Measurements from ENCODE around the gene DSCAM.

Gene DSCAM

GRCh38 chr21:40120940-40121575, 725.9 kb downstream of the DSCAM start:
- peak; percentile 43 for DNase-seq (ENCODE audit: low spot score)

DNA sequence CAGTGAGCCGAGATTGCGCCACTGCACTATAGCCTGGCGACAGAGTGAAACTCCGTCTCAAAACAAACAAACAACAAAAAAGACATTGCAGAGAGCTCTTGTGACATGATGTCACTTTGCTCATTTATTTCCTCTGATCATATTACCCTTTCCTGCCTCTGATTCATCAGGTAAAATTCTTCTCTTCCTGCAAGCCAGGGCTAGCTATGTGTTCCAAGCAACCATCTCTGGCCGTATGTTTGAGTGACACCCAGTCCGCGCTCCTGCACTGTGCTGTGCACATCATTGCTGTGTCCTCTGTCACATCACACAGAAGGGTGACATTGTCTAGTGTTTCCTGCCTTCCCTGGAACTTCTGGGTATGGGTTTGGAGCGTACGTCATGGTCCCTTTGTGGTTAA, 728.4 kb downstream of the DSCAM start:
- no peak for DNase-seq (ENCODE audit: low spot score)

GRCh38 chr21:40117236-40117635, 729.7 kb downstream of the DSCAM start:
- no peak for DNase-seq (ENCODE audit: low spot score)

- no peak for DNase-seq (ENCODE audit: low spot score)
These were observed 731.2 kb downstream of the DSCAM start for GRCh38 chr21:40115775-40116174.

GRCh38 chr21:40102682-40103081, 744.3 kb downstream of the DSCAM start:
- DNase-seq (ENCODE audit: low spot score) = no peak

DNA sequence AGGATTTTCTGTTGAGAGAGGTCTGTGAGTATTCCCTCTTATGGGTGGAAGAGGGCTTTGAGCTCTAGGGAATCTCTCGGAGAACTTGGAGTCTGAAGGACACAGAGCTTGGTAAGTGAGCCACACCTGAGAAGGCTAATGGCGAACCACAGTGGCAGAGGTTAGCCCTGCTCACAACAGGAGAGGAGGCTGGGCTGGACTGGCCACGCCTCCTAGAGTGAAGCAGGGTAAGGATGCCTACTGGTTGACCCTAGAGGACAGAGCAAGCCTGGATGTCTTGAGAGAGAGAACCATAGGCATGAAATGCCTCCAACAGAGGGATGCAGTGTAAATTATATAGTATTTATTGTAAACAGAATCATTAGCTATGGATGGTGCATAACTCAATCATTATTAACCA, 747.1 kb downstream of the DSCAM start:
- DNase-seq (ENCODE audit: low spot score) = no peak

GRCh38 chr21:40095477-40095876, 751.5 kb downstream of the DSCAM start:
- DNase-seq (ENCODE audit: low spot score) = no peak

DNA sequence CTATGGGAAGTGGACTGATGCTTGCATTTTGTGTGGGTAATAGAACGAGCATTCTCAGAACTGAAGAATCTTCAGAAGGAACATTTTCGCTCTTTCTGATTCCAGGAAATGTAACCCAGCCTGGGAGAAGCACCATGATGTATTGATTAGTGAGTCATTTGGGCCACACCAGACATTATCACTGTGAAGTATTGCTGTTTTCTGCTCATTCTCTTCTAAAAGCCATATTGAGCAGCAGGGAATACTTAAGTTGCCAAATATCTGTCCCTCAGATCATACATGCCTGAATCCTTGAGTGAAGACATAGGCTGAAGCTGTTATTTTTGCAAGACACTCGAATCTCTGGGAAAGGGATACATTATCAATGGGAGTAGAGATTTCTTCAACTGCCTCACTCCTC, 766.6 kb downstream of the DSCAM start:
- DNase-seq (ENCODE audit: low spot score) = no peak

- DNase-seq (ENCODE audit: low spot score) = no peak
These were observed 772.2 kb downstream of the DSCAM start for GRCh38 chr21:40074710-40075109.

- no peak for DNase-seq (ENCODE audit: low spot score)
These were observed 772.8 kb downstream of the DSCAM start for GRCh38 chr21:40074198-40074597.

GRCh38 chr21:40073642-40074041, 773.3 kb downstream of the DSCAM start:
- DNase-seq (ENCODE audit: low spot score) = no peak

GRCh38 chr21:40070871-40071270, 776.1 kb downstream of the DSCAM start:
- no peak for DNase-seq (ENCODE audit: low spot score)

DNA sequence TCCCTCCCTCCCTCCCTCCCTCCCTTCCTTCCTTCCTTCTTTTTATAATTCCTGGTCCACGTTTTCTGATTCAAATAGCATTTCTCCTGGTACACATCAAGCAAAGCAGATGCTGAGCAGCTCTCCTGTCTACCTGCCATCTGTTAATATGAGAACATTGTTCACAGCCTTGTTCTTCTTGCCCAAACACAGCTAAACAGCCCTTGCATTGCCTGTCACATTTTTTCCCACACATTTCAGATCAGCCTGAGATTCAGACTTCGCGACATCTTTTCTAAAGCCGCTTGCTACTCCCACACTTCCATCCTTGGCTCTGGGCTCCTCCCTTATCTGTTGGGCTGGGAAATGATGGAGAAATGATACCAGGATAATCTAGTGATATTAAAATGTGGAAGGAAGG, 779.2 kb downstream of the DSCAM start:
- no peak for DNase-seq (ENCODE audit: low spot score)

GRCh38 chr21:40066221-40066620, 780.7 kb downstream of the DSCAM start:
- no peak for DNase-seq (ENCODE audit: low spot score)

DNA sequence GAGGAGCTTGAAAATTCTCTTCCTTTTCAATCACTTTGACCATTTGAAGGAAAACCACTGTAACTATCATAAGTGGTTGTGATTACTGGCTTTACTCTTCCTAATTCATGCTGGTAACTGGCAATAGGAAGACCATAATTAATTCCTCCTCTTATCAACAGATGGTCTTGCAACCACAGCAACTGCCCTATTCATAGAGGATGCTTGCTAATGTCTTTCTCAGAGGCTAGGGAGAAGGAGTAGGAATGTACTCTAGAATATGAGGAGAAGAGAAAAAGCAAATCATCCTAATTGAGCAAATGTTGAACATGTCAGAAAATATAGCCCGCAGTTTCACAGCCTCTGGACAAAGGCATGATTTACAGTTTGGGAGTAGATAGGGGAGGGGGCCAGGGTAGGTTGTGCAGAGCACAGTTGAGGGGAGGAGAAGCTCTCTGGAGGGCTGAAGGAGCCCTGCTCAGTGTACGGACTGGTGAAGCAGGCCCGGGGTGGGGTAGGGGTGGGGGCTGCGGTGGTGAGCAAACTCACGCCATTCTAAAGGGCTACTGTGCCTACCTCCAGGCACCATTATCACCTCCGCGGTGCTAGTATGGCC, 786.8 kb downstream of the DSCAM start:
- no peak for DNase-seq (ENCODE audit: low spot score)

DNA sequence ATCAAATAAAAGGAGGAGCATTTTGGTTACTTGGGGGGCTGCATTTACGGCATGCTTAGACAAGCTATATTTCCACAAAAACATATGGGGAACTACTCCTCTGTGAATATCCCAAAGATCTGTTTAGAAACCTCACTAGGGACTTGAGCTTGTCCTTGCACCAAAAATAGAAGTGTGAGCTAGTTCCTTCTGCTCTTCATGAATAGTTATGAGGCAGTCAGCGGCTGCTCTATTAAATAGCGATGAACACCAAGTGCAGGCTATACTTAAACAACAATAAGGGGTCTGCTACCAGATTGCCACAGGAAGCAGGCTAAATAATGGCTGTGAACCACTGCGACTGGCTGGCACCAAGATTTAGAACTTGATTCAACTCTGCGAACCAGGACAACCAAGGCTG, 789.6 kb downstream of the DSCAM start:
- DNase-seq (ENCODE audit: low spot score) = no peak

DNA sequence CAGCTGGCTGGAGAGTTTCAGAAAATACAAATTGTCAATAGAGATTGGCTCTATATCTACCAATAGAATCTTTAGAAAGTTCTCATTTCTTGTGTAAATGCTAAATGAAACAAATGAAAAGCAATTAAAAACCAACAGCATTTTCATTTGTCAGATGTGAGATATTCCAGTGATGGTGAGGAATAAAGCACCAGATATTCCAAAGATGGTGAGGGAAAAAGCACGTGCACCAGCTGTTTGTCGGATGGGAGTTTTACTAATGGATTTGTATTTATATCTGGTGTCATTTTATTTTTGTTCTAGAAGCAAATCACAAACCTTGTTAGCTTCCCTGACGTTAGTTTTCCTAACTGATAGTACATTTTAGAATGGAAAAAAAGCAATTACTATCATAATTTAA, 790.9 kb downstream of the DSCAM start:
- no peak for DNase-seq (ENCODE audit: low spot score)

GRCh38 chr21:40054403-40054802, 792.6 kb downstream of the DSCAM start:
- no peak for DNase-seq (ENCODE audit: low spot score)

GRCh38 chr21:40053007-40053406, 794.0 kb downstream of the DSCAM start:
- no peak for DNase-seq (ENCODE audit: low spot score)

GRCh38 chr21:40052276-40052675, 794.7 kb downstream of the DSCAM start:
- DNase-seq (ENCODE audit: low spot score) = no peak

- DNase-seq (ENCODE audit: low spot score) = no peak
These were observed 795.2 kb downstream of the DSCAM start for GRCh38 chr21:40051801-40052200.

GRCh38 chr21:40049931-40050290, 797.0 kb downstream of the DSCAM start:
- no peak for DNase-seq (ENCODE audit: low spot score)

DNA sequence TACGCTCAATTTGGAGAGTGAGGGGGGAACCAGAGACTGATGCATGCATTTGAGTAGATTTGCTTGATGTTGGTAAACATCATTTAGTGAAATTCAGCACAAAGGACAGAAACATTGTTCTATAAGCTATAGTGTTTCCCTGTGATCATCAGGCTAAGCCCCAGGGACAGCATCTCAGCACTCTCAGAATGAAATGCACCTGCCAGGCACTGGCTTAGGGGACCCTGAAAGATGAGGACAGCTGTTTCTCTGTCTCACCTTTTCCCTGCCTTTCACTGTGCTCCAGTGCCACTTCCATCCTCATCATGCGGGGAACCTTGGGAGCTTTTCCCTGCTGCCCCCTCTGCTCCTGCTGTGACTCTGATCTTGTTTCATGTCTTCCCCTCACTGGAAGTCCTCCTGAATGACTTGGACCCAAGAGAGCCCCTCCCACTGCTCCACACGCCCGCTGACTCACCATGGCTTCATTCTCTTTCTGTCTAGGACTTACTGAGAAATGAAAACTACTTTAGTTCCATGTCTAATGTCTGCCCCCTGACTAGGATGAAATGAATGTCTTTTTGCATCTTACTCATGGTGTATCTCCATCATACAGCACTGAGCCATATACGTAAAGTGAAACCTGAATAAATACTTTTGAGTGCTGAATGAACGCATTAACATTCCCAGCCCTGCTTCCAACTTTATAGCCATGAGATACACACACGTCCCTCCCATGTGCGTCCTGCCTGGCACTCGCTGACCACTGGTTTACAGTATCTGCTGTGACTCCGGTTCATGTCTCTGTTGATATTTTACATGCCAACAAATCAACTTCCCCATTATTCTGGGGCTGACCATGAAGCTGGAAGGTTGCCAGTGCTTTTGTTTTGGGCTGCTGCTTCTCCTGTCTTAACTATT, 797.7 kb downstream of the DSCAM start:
- no peak for DNase-seq (ENCODE audit: low spot score)

Measured in NAMALWA (cell line).